HUES64 (cell line): ENCODE results near the gene LDB3. TPM values are rescaled to one million over a fixed set of nuclear protein-coding genes. Genes with fewer than 3 reads are reported as not detected.

Source experiments
- H3K27ac ChIP-seq: 2 replicates; pipeline ENCODE4 v1.7.0; 2013; ENCODE audit warnings: low read depth, low read length, inconsistent platforms
- H3K27me3 ChIP-seq: 2 replicates; pipeline ENCODE4 v1.6.1; 2013; ENCODE audit warnings: mild to moderate bottlenecking, low read length; ENCODE audit not compliant: insufficient read depth
- H3K36me3 ChIP-seq: 2 replicates; pipeline ENCODE4 v1.6.1; 2013; ENCODE audit warnings: mild to moderate bottlenecking, low read length; ENCODE audit not compliant: insufficient read depth
- H3K4me1 ChIP-seq: 2 replicates; pipeline ENCODE4 v1.6.1; 2013; ENCODE audit warnings: mild to moderate bottlenecking, low read length, moderate library complexity; ENCODE audit not compliant: insufficient read depth
- H3K4me3 ChIP-seq: 2 replicates; pipeline ENCODE4 v1.5.1; 2013; ENCODE audit warnings: mild to moderate bottlenecking, low read length, moderate library complexity
- H3K9ac ChIP-seq: 2 replicates; pipeline ENCODE4 v1.6.1; 2013; ENCODE audit warnings: mild to moderate bottlenecking, low read depth, low read length
- H3K9me3 ChIP-seq: 2 replicates; pipeline ENCODE4 v1.6.1; 2013; ENCODE audit warnings: low read depth, low read length; ENCODE audit not compliant: insufficient read depth
- whole genome bisulfite sequencing: fragments of 150-250, 120-280 bp; methylation state at CpG from one replicate; pipeline ENCODE4 v1.1.7; 2013; ENCODE audit warnings: missing lambda C conversion rate; 5-methylcytosine and 5-hydroxymethylcytosine counted together
- polyA plus RNA-seq, 2 experiments: library from polyadenylated mRNA; stranded (reverse); fragments of 50-300 nt; gene quantifications; one replicate each; pipeline ENCODE4 v1.2.3, GENCODE V29; 2013

LDB3 gene
- polyA plus RNA-seq (2013, experiment 1 of 2): 0.30 TPM
- polyA plus RNA-seq (2013, experiment 2 of 2): 0.44 TPM

GRCh38 chr10:86668297-86669165 is at the start of gene LDB3:
Gene LDB3 (plus strand): TSS chr10:86668511. CDS start chr10:86668692, 181 bp downstream.
- 62% methylated on average over 23 of the region's 23 CpGs for whole genome bisulfite sequencing
- H3K36me3 ChIP-seq: no peaks in the 10 kb centered on the region

GRCh38 chr10:86628311-86628710 is 40.0 kb upstream of the LDB3 start:
- H3K27ac ChIP-seq: no peak overlapping the region
- H3K27me3 ChIP-seq: peaks cover 28% of the 10 kb centered on the region
- no peak overlapping the region for H3K9ac ChIP-seq
- WGBS: 93% methylated on average over 2 of the region's 2 CpGs
- no peaks in the 10 kb centered on the region for H3K9me3 ChIP-seq
- H3K4me3 ChIP-seq: no peak overlapping the region
- no peaks in the 10 kb centered on the region for H3K4me1 ChIP-seq
- H3K36me3 ChIP-seq: no peaks in the 10 kb centered on the region

More at GRCh38 chr10:86668297-86669165, at the start of gene LDB3:
- Histone ChIP-seq H3K27me3 (no peaks in the 10 kb centered on the region), H3K9ac (no peak within 1 kb of the TSS), H3K9me3 (no peaks in the 10 kb centered on the region), H3K4me3 (no peak within 1 kb of the TSS), H3K4me1 (peaks cover 34% of the 10 kb centered on the region; the same call in 1 of the 2 replicates), H3K27ac (no peak within 1 kb of the TSS)

GRCh38 chr10:86630079-86630478 is 38.2 kb upstream of the LDB3 start:
- H3K4me1 ChIP-seq: no peaks in the 10 kb centered on the region
- 45% methylated on average over 2 of the region's 2 CpGs for WGBS

GRCh38 chr10:86632009-86632800 is 36.1 kb upstream of the LDB3 start:
- Histone ChIP-seq H3K27me3 (peaks cover 40% of the 10 kb centered on the region), H3K4me3 (peak overlapping the region; percentile 59), H3K36me3 (no peaks in the 10 kb centered on the region), H3K9me3 (no peaks in the 10 kb centered on the region), H3K4me1 (no peaks in the 10 kb centered on the region), H3K27ac (no peak overlapping the region), H3K9ac (peak overlapping the region; percentile 67)
- WGBS: 5% methylated on average over 48 of the region's 49 CpGs

More at GRCh38 chr10:86630079-86630478, 38.2 kb upstream of the LDB3 start:
- Histone ChIP-seq H3K4me3 (no peak overlapping the region), H3K9me3 (no peaks in the 10 kb centered on the region), H3K36me3 (no peaks in the 10 kb centered on the region), H3K9ac (no peak overlapping the region), H3K27ac (no peak overlapping the region), H3K27me3 (peaks cover 40% of the 10 kb centered on the region)

GRCh38 chr10:86632951-86633350 is 35.4 kb upstream of the LDB3 start:
- Histone ChIP-seq H3K27me3 (peaks cover 40% of the 10 kb centered on the region), H3K9me3 (no peaks in the 10 kb centered on the region), H3K9ac (no peak overlapping the region), H3K4me3 (no peak overlapping the region), H3K36me3 (no peaks in the 10 kb centered on the region), H3K4me1 (no peaks in the 10 kb centered on the region), H3K27ac (no peak overlapping the region)
- WGBS: 67% methylated on average over 5 of the region's 5 CpGs

- WGBS: 87% methylated on average over 2 of the region's 2 CpGs
- Histone ChIP-seq H3K4me3 (no peak overlapping the region), H3K9ac (no peak overlapping the region), H3K9me3 (no peaks in the 10 kb centered on the region), H3K4me1 (no peaks in the 10 kb centered on the region), H3K27me3 (peaks cover 40% of the 10 kb centered on the region), H3K36me3 (no peaks in the 10 kb centered on the region), H3K27ac (no peak overlapping the region)
These were observed 32.9 kb upstream of the LDB3 start for GRCh38 chr10:86635402-86635801.

- Histone ChIP-seq H3K27ac (no peak overlapping the region), H3K4me1 (no peaks in the 10 kb centered on the region), H3K27me3 (peaks cover 32% of the 10 kb centered on the region), H3K9me3 (peaks cover 4% of the 10 kb centered on the region; the same call in 1 of the 2 replicates), H3K36me3 (no peaks in the 10 kb centered on the region), H3K4me3 (no peak overlapping the region), H3K9ac (no peak overlapping the region)
- WGBS: 88% methylated on average over 2 of the region's 2 CpGs
These were observed 32.0 kb upstream of the LDB3 start for GRCh38 chr10:86636311-86636710.

GRCh38 chr10:86642021-86642420 is 26.3 kb upstream of the LDB3 start:
- Histone ChIP-seq H3K9ac (no peak overlapping the region), H3K9me3 (peaks cover 7% of the 10 kb centered on the region; the same call in 1 of the 2 replicates), H3K27ac (no peak overlapping the region), H3K4me3 (no peak overlapping the region), H3K27me3 (no peaks in the 10 kb centered on the region), H3K4me1 (no peaks in the 10 kb centered on the region), H3K36me3 (no peaks in the 10 kb centered on the region)

- Histone ChIP-seq H3K27ac (no peak overlapping the region), H3K4me3 (no peak overlapping the region), H3K9me3 (peaks cover 7% of the 10 kb centered on the region; the same call in 1 of the 2 replicates), H3K4me1 (no peaks in the 10 kb centered on the region), H3K27me3 (no peaks in the 10 kb centered on the region), H3K9ac (no peak overlapping the region), H3K36me3 (no peaks in the 10 kb centered on the region)
- WGBS: 87% methylated on average over 5 of the region's 5 CpGs
These were observed 25.8 kb upstream of the LDB3 start for GRCh38 chr10:86642499-86642898.

GRCh38 chr10:86644152-86644793 is 24.0 kb upstream of the LDB3 start:
- H3K36me3 ChIP-seq: no peaks in the 10 kb centered on the region
- H3K9me3 ChIP-seq: peaks cover 7% of the 10 kb centered on the region; the same call in 1 of the 2 replicates
- H3K4me1 ChIP-seq: no peaks in the 10 kb centered on the region
- no peak overlapping the region for H3K27ac ChIP-seq
- WGBS: 68% methylated on average over 5 of the region's 5 CpGs
- no peak overlapping the region for H3K4me3 ChIP-seq
- no peaks in the 10 kb centered on the region for H3K27me3 ChIP-seq
- H3K9ac ChIP-seq: no peak overlapping the region
